ENCODE data around the gene CAPN1.
"Not testable (repeated sequence)": the region's sequence is repeated elsewhere in the genome, so short reads cannot be mapped to it uniquely, and the experiment has no call there.

The CAPN1 gene

DNA sequence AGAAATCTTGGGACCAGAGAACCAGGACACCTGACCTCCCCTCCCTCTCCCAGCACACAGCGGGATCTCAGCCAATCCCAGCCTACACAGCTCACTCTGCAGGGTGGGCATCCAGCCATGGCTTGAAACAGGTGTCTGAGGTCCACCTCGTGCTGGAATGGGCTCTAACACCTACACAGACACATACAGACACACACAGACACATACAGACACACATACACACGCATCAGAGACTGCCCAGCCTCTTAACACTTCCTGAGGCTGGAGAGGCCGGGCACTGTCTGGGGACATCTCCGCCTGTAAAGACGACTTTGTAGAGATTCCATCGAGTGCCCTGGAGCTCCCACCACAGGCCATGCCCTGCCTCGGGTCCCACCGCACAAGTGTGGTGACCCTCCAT is 36.7 kb downstream of the CAPN1 start:
- Histone ChIP-seq H3K27me3 (ENCODE audit: control insufficient read depth, insufficient read depth, low read length) (no peaks in the 10 kb centered on the region), H3K36me3 (ENCODE audit: control insufficient read depth, insufficient read depth, low read length) (no peaks in the 10 kb centered on the region), H3K27ac (ENCODE audit: low read length) (no peak overlapping the region), H3K4me3 (ENCODE audit: low read length) (no peak overlapping the region), H3K9me3 (ENCODE audit: control insufficient read depth, insufficient read depth, low read length) (no peaks in the 10 kb centered on the region), H3K4me1 (ENCODE audit: control insufficient read depth, insufficient read depth, low read length) (peaks cover 6% of the 10 kb centered on the region)
- DNase-seq (ENCODE audit: low read depth, low spot score), result no peak
- WGBS (ENCODE audit: insufficient coverage, insufficient read length), result no CpG with 5 or more reads among the region's 9 CpGs

DNA sequence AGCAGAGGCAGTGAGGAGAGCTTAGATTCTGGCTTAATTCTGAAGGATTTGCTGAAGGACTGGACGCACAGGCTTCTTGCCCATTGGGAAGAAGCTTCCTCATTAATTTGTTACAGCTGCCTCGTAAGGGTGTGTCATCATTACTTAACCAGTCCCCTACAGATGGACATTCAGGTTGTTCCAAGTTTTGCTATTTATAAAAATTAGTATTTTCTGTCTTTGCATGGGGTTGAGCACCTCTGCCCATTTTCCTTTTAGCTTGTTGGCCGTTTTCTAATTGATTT is 38.1 kb downstream of the CAPN1 start:
- no peak for DNase-seq (ENCODE audit: low read depth, low spot score)

DNA sequence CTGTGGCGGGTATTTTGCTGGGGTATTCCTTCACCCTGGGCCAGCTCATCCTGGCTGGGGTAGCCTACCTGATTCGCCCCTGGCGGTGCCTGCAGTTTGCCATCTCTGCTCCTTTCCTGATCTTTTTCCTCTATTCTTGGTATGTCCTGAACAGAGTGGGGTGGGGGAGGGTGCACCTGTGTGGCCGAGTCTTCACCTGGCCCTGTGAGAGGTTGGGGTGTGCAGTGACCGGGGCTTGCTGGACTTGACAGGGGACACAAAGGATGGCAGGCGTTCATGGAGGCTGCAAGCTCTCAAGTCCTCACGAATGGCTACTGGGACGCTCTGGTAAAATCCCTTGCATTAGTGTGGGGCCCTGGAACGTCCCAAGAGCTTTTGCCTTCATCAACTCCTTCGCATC is 39.3 kb downstream of the CAPN1 start:
- no peak for DNase-seq (ENCODE audit: low read depth, low spot score)
- H3K27me3 ChIP-seq (ENCODE audit: control insufficient read depth, insufficient read depth, low read length), result no peaks in the 10 kb centered on the region
- H3K4me3 ChIP-seq (ENCODE audit: low read length), result no peak overlapping the region
- no CpG with 5 or more reads among the region's 10 CpGs for WGBS (ENCODE audit: insufficient coverage, insufficient read length)
- H3K4me1 ChIP-seq (ENCODE audit: control insufficient read depth, insufficient read depth, low read length), result peaks cover 5% of the 10 kb centered on the region; the same call in 1 of the 2 replicates
- H3K27ac ChIP-seq (ENCODE audit: low read length), result no peak overlapping the region
- H3K36me3 ChIP-seq (ENCODE audit: control insufficient read depth, insufficient read depth, low read length), result no peaks in the 10 kb centered on the region
- no peaks in the 10 kb centered on the region for H3K9me3 ChIP-seq (ENCODE audit: control insufficient read depth, insufficient read depth, low read length)

More for the DNA sequence above, 38.1 kb downstream of the CAPN1 start:
- Histone ChIP-seq H3K36me3 (ENCODE audit: control insufficient read depth, insufficient read depth, low read length) (no peaks in the 10 kb centered on the region), H3K4me1 (ENCODE audit: control insufficient read depth, insufficient read depth, low read length) (peaks cover under 1% of the 10 kb centered on the region; the same call in 1 of the 2 replicates), H3K9me3 (ENCODE audit: control insufficient read depth, insufficient read depth, low read length) (no peaks in the 10 kb centered on the region), H3K4me3 (ENCODE audit: low read length) (no peak overlapping the region), H3K27ac (ENCODE audit: low read length) (no peak overlapping the region), H3K27me3 (ENCODE audit: control insufficient read depth, insufficient read depth, low read length) (no peaks in the 10 kb centered on the region)
- no CpG with 5 or more reads among the region's 3 CpGs for WGBS (ENCODE audit: insufficient coverage, insufficient read length)

DNA sequence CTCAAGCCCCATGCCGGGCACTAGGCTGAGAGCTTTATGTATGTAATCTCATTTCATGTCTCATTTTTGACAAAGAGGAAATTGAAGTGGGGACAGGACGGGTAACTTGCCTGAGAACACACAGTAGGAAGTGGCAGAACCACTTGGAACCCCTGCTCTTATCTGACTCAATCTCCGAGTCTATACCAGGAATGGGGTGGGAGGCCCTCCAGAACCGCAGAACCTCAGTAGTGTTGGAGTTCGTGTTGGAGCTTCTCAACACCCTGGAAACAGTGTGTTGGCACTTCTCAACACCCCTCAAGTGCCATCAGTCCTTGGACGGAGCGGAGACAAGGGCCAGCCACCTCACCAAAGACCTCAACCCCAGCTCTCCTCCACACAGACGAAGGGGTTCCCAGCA is 41.3 kb downstream of the CAPN1 start:
- Histone ChIP-seq H3K4me3 (ENCODE audit: low read length) (no peak overlapping the region), H3K27me3 (ENCODE audit: control insufficient read depth, insufficient read depth, low read length) (no peaks in the 10 kb centered on the region), H3K4me1 (ENCODE audit: control insufficient read depth, insufficient read depth, low read length) (peaks cover 5% of the 10 kb centered on the region; the same call in 1 of the 2 replicates), H3K27ac (ENCODE audit: low read length) (no peak overlapping the region), H3K9me3 (ENCODE audit: control insufficient read depth, insufficient read depth, low read length) (no peaks in the 10 kb centered on the region), H3K36me3 (ENCODE audit: control insufficient read depth, insufficient read depth, low read length) (no peaks in the 10 kb centered on the region)
- WGBS (ENCODE audit: insufficient coverage, insufficient read length), result no CpG with 5 or more reads among the region's 8 CpGs
- no peak for DNase-seq (ENCODE audit: low read depth, low spot score)

DNA sequence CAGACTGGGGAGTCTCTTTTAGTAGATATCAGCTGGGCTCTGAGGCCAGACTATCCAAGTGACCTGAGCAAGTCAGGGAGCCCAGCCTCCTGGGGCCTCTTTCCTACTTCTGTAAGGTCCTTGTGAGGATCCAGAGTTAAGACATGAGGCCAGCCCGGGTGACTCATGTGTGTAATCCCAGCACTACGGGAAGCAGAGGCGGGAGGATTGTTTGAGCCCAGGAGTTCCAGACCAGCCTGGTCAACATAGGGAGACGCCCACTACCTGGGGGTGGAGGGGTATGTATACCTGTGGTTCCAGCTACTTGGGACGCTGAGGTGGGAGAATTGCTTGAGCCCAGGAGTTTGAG is 43.2 kb downstream of the CAPN1 start:
- no peaks in the 10 kb centered on the region for H3K27me3 ChIP-seq (ENCODE audit: control insufficient read depth, insufficient read depth, low read length)
- H3K27ac ChIP-seq (ENCODE audit: low read length), result no peak overlapping the region
- DNase-seq (ENCODE audit: low read depth, low spot score), result no peak
- WGBS (ENCODE audit: insufficient coverage, insufficient read length), result no CpG with 5 or more reads among the region's 5 CpGs
- H3K36me3 ChIP-seq (ENCODE audit: control insufficient read depth, insufficient read depth, low read length), result no peaks in the 10 kb centered on the region
- H3K4me1 ChIP-seq (ENCODE audit: control insufficient read depth, insufficient read depth, low read length), result peaks cover 5% of the 10 kb centered on the region; the same call in 1 of the 2 replicates
- no peak overlapping the region for H3K4me3 ChIP-seq (ENCODE audit: low read length)
- no peaks in the 10 kb centered on the region for H3K9me3 ChIP-seq (ENCODE audit: control insufficient read depth, insufficient read depth, low read length)

DNA sequence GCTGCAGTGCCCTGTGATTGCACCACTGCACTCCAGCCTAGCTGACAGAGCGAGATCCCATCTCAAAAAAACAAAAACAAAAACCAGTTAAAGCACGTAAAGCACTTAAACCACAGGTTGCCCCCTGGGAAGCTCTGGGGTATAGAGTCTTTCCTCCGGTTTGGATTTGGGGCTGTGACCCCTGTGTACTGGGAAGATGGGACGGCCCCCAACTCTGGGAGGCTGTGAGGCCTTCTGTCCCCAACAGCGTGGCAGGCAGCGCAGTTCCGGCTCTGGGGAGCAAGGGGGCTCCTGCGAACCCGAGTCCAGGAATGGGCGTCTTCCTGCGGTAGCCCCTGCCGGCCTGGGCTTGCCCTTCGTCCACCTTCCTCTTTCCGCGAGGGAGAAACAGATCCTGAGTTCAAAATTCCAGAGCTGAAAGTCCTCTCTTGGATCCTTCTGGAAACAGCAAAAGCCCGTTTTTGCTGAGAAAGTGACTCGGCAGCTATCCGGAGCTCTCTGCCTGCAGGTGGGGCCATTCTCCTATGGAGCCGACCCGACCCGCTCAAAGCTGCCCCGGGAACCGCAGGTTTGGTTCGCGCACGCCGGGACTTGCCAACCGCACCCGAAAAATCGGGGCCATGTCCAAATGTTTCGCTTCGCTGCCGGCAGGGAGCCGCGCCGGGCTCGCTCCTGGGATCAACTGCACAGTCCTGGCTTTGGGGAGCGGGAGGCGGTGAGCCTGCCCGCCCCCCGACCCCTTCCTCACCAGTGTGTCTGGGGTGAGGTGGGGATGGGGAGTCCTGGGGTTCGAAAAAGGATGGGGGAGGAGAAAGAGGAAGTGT is 43.8 kb downstream of the CAPN1 start:
- no peak for DNase-seq (ENCODE audit: low read depth, low spot score)
- WGBS (ENCODE audit: insufficient coverage, insufficient read length), result no CpG with 5 or more reads among the region's 42 CpGs
- Histone ChIP-seq H3K36me3 (ENCODE audit: control insufficient read depth, insufficient read depth, low read length) (no peaks in the 10 kb centered on the region), H3K27me3 (ENCODE audit: control insufficient read depth, insufficient read depth, low read length) (no peaks in the 10 kb centered on the region), H3K4me3 (ENCODE audit: low read length) (peak overlapping the region; percentile 32; the same call in 1 of the 2 replicates), H3K4me1 (ENCODE audit: control insufficient read depth, insufficient read depth, low read length) (peaks cover 5% of the 10 kb centered on the region; the same call in 1 of the 2 replicates), H3K27ac (ENCODE audit: low read length) (no peak overlapping the region), H3K9me3 (ENCODE audit: control insufficient read depth, insufficient read depth, low read length) (no peaks in the 10 kb centered on the region)

DNA sequence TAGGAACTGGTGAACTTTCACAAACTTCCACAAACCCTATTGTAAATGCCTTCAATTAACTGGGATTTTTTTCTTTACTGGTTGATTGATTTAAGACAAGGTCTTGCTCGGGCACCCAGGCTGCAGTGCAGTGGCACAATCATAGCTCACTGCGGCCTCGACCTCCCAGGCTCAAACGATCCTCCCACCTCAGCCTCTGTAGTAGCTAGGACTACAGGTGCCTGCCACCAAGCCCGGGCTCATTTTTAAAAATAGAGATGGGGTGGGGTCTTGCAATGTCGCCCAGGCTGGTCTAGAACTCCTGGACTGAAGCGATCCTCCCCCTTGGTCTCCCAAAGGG is 44.3 kb downstream of the CAPN1 start:
- Histone ChIP-seq H3K36me3 (ENCODE audit: control insufficient read depth, insufficient read depth, low read length) (no peaks in the 10 kb centered on the region), H3K27me3 (ENCODE audit: control insufficient read depth, insufficient read depth, low read length) (no peaks in the 10 kb centered on the region), H3K27ac (ENCODE audit: low read length) (no peak overlapping the region), H3K9me3 (ENCODE audit: control insufficient read depth, insufficient read depth, low read length) (no peaks in the 10 kb centered on the region), H3K4me3 (ENCODE audit: low read length) (no peak overlapping the region; the same call in 1 of the 2 replicates), H3K4me1 (ENCODE audit: control insufficient read depth, insufficient read depth, low read length) (peaks cover 5% of the 10 kb centered on the region; the same call in 1 of the 2 replicates)
- DNase-seq (ENCODE audit: low read depth, low spot score), result no peak
- WGBS (ENCODE audit: insufficient coverage, insufficient read length), result no CpG with 5 or more reads among the region's 7 CpGs

DNA sequence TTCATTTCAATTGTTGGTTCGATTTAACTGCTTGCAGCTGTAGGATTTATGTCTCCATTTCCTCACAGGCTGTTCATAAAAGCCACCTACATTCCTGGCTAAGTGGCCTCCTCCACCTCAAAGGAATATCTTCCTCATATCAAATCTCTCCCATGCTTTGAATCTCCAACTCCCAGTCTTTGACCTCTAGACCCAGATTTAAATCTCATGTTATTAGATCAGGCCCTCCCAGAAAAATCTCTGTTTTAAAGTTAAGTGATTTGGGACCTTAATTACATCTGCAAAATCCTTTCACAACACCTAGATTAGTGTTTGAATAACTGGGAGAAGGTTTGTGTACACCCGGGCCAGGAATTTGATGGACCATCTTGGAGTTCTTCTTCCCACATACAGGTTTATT is 46.2 kb downstream of the CAPN1 start:
- Histone ChIP-seq H3K4me3 (ENCODE audit: low read length) (no peak overlapping the region), H3K27ac (ENCODE audit: low read length) (no peak overlapping the region), H3K36me3 (ENCODE audit: control insufficient read depth, insufficient read depth, low read length) (no peaks in the 10 kb centered on the region), H3K9me3 (ENCODE audit: control insufficient read depth, insufficient read depth, low read length) (no peaks in the 10 kb centered on the region), H3K27me3 (ENCODE audit: control insufficient read depth, insufficient read depth, low read length) (no peaks in the 10 kb centered on the region), H3K4me1 (ENCODE audit: control insufficient read depth, insufficient read depth, low read length) (peaks cover 5% of the 10 kb centered on the region; the same call in 1 of the 2 replicates)
- WGBS (ENCODE audit: insufficient coverage, insufficient read length), result no CpG with 5 or more reads among the region's 2 CpGs
- DNase-seq (ENCODE audit: low read depth, low spot score), result no peak

DNA sequence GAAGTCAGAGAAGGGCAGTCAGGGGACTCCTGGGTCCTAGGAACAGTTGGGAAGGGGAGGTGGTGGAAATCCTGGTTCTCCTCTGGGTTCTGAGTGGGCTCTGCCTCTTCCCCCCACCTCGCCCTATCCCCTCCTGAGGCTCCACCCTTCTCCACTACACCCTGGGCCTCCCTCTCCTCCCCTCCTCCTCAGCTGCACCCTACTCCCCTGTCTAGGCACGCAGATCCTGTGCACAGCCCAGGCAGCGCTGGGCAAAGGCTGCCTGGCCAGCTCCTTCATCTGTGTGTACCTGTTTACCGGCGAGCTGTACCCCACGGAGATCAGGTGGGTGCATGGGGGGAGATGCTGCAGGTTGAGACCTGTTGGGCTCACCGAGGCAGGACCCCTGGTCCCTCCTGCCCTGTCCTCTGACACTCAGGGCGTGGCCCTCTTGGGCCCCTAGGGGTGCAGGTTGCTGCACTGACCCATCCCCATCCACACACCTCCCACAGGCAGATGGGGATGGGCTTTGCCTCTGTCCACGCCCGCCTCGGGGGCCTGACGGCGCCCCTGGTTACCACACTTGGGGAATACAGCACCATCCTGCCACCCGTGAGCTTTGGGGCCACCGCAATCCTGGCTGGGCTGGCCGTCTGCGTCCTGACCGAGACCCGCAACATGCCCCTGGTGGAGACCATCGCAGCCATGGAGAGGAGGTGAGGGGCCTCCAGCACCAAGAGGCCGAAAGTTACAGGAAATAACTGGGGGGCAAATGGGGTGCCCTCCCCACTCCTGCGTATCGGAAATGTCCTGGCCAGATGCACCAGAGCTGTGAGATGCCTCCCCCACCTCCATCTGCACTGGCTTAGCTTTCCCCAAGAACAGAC is 54.7 kb downstream of the CAPN1 start:
- Histone ChIP-seq H3K36me3 (ENCODE audit: control insufficient read depth, insufficient read depth, low read length) (no peaks in the 10 kb centered on the region), H3K27me3 (ENCODE audit: control insufficient read depth, insufficient read depth, low read length) (no peaks in the 10 kb centered on the region), H3K27ac (ENCODE audit: low read length) (no peak overlapping the region), H3K9me3 (ENCODE audit: control insufficient read depth, insufficient read depth, low read length) (no peaks in the 10 kb centered on the region; the same call in 1 of the 2 replicates), H3K4me3 (ENCODE audit: low read length) (no peak overlapping the region), H3K4me1 (ENCODE audit: control insufficient read depth, insufficient read depth, low read length) (no peaks in the 10 kb centered on the region)
- no CpG with 5 or more reads among the region's 23 CpGs for WGBS (ENCODE audit: insufficient coverage, insufficient read length)
- no peak for DNase-seq (ENCODE audit: low read depth, low spot score)

DNA sequence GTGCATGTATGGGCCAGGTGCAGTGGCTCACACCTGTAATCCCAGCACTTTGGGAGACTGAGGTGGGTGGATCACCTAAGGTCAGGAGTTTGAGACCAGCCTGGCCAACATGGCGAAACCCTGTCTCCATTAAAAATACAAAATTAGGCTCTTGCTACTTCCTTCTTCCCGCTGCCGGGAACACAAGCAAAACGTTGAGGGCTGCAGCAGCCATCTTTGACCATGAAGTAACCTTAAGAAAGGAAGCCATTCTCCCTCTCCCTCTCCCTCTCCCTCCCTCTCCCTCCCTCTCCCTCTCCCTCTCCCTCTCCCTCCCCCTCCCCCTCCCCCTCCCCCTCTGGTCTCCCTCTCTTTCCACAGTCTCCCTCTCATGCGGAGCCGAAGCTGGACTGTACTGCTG is 56.6 kb downstream of the CAPN1 start:
- not testable (repeated sequence) for H3K27ac ChIP-seq (ENCODE audit: low read length); H3K36me3 ChIP-seq (ENCODE audit: control insufficient read depth, insufficient read depth, low read length); DNase-seq (ENCODE audit: low read depth, low spot score); H3K4me1 ChIP-seq (ENCODE audit: control insufficient read depth, insufficient read depth, low read length); H3K27me3 ChIP-seq (ENCODE audit: control insufficient read depth, insufficient read depth, low read length); H3K9me3 ChIP-seq (ENCODE audit: control insufficient read depth, insufficient read depth, low read length); H3K4me3 ChIP-seq (ENCODE audit: low read length)
- WGBS (ENCODE audit: insufficient coverage, insufficient read length), result no CpG with 5 or more reads among the region's 6 CpGs

All from iPS DF 6.9 (cell line).